ENCODE results near the gene HSD17B3.
"Not testable (repeated sequence)": the region's sequence is repeated elsewhere in the genome, so short reads cannot be mapped to it uniquely, and the experiment has no call there.

Gene HSD17B3

DNA sequence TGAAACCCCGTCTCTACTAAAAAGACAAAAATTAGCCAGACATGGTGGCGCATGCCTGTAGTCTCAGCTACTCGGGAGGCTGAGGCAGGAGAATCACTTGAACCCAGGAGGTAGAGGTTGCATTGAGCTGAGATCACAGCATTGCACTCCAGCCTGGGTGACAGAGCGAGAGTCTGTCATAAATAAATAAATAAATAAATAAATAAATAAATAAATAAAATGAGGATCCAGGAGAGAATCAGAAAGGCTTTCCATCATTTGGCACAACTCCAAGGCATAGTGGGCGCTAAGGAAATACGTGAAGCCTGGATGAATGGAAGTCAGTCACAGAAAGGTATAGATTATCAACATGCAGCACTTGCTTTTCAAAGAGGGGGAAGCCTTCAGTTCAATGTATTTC, 65.6 kb downstream of the HSD17B3 start:
- DNase-seq (ENCODE audit: low read depth, low spot score), result not testable (repeated sequence)

DNA sequence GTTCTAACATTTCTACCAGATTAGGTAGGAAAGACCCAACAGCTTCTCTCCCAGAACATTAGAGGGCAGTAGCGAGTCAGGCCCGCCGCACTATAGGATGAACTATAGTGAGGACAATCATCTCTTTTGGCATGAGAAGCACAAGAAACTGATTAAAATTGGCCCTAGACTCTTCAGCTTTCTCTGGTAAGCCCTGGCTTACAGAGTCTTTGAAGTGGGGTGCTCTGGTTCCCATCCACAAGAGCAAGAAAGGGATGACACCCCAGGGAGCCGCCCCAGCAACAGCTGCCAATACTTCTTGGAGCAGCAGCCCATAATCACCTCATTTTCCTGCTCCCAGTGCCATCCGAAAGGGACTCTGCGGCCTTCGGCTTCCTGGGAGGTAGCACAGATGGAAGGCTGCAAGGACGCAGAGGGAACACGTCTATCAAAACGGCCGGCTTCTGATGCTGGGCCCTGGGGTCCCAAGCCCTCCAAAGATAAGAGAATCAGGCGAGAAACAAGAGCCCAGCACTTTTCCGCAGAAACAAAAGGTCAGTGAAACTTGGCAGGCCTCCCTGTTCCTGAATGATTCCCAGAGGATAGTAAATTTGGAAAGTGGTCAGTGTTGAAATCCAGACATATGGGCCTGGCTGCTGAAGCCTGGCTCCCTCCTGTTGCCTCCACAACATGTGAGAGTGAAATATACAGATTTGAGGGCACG, 69.3 kb downstream of the HSD17B3 start:
- DNase-seq (ENCODE audit: low read depth, low spot score), result no peak

DNA sequence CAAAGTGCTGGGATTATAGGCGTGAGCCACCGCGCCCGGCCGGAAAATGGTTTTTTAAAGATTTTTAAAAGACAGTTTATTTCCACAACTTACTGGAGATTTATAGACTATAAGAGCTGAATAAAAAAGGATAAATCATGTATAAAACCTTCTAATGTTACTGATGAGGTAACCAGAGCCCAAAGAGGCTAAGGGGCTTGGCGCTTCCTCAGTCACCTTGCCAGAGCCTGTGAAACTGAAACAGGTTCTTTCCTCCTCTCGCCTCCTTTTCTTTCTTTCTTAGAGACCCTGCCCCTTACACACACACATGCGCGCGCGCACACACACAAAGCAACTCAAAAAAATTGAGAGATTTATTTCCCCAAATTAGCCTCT, 69.8 kb downstream of the HSD17B3 start:
- no peak for DNase-seq (ENCODE audit: low read depth, low spot score)

DNA sequence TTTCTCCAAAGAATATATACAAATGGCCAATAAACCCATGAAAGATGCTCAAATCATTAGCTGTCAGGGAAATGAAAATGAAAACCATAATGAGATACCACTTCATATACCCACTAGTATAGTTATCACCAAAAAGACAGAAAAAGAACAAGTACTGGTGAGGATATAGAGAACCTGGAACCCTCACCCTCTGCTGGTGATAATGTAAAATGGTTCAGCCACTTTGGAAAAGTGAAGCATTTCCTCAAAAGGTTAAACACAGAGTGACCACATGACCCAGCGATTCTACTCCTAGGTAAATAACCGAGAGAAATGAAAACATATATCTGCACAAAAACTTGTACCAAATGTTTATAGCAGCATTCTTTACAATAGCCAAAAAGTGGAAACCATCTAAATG, 72.0 kb downstream of the HSD17B3 start:
- no peak for DNase-seq (ENCODE audit: low read depth, low spot score)

DNA sequence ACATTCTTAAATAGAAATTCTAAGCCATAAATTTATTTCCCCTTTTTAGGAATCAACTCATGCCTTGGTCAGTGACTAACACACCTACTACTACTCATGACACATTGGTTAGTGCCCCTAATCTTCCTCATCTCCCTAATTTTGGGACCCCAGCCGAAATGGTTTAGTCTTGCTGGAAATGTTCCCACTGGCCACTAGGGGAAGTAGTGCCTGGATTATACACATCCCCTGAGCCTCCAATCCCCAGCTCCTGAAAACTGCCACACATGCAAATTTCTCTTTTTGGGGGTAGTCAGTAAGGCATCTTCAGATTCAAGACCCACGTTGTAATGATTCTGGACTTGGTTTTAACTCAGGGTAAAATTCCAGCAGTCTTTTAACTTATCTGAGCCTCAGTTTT, 79.8 kb downstream of the HSD17B3 start:
- no peak for DNase-seq (ENCODE audit: low read depth, low spot score)

DNA sequence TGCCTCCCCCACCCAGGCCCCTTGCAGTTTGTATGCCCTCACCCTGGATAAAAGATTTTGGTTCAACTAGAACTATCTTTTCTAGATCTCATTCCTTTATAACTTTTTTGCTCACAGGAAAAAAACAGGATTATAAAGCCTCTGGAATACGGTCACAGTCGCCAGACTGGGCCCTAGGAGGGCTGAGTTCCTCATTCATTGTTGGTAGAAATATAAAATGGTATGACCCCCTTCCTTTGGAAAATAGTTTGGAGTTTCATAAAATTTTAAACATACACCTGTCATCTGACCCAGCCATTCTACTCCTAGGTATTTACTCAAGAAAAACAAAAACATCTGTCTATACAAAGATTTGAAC, 82.1 kb downstream of the HSD17B3 start:
- DNase-seq (ENCODE audit: low read depth, low spot score), result no peak

DNA sequence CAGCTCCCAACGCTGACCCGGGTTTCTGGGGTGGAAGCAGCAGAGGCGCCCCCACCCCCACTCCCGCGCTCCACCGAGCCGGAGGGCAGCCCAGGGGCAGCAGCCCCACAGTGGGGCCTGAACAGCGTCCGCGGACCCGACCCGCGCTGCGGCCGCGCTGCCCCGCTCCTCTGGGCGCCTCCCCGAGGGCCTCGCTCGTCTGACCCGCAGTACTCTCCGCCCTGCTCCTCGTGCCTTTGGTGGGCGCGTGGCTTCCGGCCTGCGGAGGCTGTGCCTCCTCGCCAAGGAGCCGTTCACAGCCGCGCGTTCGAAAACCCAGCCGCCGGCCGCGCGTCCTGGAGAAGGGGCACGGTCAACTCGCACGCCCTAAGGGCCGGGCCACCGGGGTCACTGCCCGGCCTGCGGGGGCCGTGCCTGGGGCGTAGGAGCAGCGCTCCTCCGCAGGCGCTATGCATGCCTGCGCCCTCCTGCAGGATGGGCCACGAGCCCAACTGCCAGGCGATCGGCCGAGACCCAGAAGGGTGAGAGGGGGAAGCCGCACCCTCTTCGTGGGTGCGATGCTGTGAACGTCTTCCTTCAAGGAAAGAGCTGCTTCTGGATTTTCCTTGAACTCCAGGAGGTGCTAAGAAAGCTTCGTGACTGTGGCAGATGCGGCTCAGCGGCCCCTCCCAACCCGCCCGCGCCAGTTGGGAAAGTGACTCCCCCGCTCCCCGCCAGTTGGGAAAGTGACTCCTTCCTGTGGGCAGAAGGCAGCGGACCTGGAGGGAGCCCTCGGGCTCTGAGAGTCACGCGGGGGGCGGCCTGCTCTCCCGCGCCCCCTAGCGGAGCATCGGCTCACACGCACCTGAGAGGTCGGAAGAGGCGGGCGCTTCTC, 82.7 kb downstream of the HSD17B3 start:
- no peak for DNase-seq (ENCODE audit: low read depth, low spot score)

DNA sequence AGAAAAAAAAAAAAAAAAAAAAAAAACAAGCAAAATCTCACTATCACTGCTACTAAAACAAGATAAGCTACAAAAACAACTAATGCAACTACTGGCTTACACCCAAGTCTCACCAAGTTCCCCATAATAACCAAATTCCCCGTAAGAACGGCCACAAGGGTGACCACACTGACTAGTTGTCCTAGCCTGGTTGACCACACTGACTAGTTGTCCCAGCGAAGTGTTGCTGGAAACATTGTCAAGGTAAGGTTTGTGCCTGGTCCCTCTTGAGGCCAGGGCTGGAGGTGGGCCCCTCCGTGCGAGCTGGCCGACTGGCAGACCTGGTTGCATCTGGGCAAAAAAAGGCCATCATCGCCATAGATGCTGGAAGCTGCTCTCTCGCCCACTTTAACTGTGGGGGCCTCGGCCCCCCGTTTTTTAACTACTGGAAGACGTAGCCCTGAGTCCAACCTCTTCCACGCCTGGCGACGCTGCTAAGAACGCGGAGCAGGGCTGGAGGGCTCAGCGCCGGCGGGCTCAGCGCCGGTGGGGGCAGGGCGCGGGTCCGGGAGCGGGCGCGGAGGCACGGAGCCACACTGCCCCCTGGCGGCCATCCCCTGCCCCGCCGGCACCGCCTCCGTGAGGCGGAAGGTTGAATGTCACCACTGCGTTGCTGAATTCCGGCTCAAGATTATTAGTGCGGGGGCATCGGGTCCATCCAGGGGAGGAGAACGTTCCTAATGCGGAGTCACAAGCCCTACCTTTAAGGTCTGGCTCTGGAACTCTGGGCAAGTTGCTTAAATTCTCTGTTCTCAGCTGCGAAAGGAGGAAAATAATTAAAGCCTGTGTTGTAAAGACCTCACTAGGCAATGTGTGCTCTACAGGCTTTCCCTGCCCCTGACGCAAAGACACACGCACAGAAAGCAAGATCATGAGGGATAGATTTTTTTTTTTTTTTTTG, 84.0 kb downstream of the HSD17B3 start:
- DNase-seq (ENCODE audit: low read depth, low spot score), result peak; percentile 9

DNA sequence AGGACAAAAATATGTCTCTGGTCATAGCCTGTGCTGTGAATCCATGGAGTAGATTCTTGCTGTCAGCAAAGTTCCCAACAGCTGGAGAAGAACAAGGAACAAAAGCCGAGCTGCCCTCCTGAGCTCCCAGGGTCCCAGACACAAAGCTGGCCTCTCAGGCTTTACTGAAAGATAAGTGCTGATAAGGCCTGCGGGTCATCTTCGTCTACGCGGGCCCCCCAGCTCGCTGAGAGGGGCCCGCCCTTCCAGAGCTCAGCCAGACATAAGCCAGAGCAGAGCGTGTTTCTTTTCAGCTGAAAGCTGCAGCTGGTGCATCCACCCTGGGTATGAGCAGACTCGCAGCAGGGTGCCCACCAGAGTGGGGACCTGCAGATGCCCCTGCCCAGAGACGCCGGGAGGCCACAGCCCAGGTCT, 84.7 kb downstream of the HSD17B3 start:
- no peak for DNase-seq (ENCODE audit: low read depth, low spot score)

DNA sequence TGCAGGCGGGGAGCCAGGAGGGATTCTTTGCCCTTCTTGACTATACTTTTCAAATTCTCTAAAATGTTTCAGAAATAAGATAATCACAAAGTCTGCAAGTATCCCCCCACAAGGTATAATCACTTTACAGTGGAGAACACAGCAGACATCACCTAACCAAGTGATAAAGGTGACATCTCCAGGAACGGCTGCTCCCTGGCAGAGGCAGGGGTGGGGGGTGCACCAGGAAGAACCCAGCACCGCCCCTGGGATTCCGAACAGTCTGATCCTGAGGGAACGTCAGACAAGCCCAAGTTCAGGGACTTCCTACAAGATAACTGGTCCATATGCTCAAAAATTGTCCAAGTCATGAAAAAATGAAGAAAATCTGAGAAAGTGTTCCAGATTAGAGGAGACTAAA, 85.4 kb downstream of the HSD17B3 start:
- no peak for DNase-seq (ENCODE audit: low read depth, low spot score)

DNA sequence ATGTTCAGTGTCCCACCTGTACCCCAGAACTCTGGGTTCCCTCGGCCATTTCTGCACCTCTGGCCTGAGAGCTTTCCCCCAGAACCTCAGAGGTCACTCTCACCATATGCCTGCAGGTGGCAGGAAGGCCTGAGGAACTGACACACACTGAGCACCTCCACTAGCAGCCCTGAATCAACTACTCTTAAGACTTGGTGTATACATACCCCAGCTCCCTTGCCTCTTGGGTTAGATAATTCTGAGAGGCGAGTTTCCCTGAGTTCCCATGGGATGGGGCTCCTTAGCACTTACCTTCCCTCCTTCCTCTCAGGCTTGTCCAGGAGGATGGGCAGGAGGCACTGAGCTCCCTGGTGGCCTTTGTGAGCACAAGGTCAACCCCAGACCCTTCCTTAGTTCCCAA, 86.1 kb downstream of the HSD17B3 start:
- no peak for DNase-seq (ENCODE audit: low read depth, low spot score)

DNA sequence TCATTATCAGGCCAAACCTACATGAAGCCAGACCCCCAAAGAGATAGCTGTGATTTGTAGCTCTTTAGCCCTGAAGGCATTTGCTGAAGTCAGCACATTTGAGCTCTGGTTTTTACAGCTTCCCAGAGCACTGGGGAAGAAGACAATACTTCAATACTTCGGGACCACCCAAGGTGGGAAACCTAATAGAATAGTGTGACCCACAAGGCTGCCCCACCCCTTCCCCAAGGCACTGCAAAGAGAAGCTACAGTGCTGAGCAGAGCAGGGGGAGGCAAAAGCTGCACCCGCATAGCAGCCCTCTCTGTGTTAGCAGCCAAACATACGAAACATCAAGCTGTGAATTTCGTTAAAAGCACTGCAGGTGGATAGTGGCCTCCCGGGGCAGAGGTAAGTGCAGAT, 87.3 kb downstream of the HSD17B3 start:
- DNase-seq (ENCODE audit: low read depth, low spot score), result no peak

DNA sequence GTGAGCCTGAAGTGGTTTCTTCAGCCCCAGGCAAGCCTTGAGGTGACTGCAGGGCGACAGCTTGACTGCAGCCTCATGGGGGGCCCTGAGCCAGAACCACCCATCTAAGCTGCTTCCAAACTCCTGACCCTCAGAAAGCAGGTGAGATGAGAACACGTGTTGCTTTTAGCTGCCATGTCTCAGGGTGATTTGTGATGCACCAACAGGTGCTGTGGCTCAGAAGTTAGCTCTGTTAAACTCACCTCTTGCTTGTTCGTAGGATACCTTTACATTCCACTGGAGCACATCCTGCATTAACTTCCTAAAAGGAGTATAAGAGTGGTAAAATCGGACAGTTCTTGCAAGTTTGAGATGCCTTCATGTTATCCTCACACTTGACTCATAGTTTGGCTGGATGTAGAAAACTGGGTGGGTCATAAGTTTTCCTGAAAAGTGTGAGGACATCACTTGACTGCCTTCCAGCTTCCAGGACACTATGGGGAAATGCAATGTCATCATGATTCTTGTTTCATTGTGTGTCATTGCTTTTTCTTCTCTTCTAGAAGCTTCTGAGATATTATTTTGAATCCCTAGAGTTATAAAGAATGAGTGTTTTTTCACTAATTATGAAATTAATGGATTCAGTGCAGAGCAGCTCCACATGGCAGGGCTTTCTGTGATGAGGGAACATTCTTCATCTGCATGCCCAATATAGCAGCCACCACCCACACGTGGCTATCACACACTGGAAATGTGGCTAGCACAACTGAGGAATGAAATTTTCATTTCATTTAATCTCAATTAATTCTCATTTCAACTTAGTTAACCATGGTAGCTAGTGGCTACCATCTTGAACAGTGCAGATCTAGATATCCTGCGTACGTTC, 92.3 kb downstream of the HSD17B3 start:
- no peak for DNase-seq (ENCODE audit: low read depth, low spot score)

DNA sequence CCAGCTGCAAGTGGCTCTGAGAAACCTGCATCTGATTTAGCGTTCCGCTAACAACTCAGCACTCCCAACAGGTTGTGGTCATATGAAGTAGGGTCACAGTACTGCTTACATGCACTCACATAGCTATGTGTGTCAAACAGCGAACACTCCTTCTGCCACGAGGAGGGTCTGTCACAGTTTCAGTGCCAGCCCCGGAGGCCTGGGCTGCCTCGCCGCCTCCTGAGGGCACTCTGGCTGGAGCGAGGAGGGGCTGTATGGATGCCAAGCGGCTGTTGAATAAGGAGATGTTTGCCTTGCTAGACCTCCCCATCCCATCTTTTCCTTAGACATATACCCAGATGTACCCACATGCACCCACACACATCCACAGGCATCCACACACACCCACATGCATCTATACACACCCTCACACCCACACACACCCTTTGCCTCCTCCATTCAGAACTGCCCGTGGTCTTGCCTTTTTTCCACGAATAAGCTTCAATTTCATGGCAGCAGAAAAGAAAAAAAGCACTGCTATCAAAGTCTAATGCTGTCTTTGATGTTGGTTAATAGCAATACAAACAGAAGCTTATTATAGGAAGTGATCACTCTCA, 95.7 kb downstream of the HSD17B3 start:
- no peak for DNase-seq (ENCODE audit: low read depth, low spot score)

DNA sequence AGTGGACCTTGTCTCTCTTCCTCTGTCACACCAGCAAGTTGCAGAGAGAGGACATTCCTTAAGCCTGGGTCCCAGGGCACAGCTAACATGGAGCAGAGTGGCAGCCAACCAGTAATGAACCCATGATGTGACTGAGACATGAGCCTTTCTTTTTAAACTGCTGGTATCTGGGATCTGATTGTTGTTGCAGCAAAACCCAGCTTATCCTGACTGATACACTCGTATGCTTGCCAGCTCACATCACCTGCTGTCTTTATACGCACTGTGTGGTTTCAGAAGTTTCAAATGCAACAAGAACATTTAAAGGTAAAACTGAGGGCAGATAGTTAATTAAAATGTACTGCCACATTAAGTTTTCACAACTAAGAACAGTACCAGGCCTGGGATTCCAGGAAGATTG, 97.1 kb downstream of the HSD17B3 start:
- DNase-seq (ENCODE audit: low read depth, low spot score), result no peak

DNA sequence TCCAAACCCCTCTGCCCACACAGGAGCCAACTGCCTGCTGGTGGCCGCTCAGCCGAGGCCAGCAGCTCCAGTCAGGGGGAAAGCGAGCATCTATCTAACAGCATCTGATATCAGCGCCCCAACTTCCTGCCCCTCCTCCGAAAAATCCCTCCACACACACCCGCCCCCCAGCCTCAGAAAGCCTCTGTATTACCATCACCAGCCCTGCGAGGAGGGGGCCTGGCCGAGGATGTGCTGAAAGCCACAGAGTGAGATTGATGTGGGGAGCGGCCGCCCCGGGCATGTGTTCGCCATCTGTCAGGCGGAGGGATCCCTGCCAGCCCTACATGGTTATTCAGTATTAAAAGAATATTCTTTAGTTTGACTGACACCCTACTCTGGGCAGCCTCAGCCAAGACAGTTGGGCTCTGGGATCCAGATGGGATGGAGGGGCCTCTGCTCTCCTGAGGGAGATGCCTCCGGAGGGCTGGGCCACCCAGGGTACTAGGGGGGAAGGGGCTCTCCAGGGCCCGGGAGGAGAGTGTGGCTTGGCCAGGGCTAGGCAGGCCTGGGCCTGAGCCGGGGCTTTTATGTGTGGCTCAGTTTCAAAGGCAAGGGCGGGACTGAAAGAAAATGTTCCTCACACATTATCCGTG, 98.0 kb downstream of the HSD17B3 start:
- DNase-seq (ENCODE audit: low read depth, low spot score), result no peak

DNA sequence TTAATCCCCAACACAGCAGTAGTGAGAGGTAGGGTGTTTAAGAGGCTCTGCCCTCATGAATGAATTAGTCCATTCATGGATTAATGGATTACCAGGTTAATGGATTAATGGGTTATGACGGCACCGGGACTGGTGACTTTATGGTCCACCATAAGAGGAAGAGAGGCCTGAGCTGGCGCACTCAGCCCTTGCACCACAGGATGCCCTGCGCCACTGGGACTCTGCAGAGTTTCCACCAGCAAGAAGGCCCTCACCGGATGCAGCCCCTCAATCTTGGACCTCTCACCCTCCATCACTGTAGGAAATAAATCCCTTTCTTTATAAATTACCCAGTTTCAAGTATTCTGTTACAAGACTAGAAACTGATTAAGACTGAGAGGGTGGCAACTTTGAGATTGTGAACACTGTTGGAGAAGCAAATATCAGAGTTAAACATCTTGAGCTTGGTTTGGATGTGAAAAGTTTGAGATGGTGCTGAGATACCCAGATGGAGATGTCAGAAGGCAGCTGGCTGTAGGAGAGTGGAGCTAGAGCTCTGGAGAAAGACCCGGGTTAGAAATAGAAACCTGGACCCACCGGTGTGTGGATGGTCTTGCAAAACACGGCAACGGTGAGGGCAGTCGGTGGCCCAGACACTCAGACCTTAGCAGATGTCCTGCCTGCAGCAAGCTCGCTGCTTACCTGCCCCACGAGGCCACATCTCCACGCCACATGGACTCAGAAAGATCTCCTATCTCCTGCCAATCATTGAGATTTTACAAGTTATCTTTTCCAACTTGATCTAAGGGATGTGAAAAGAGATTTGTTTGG, 98.8 kb downstream of the HSD17B3 start:
- DNase-seq (ENCODE audit: low read depth, low spot score), result no peak

DNA sequence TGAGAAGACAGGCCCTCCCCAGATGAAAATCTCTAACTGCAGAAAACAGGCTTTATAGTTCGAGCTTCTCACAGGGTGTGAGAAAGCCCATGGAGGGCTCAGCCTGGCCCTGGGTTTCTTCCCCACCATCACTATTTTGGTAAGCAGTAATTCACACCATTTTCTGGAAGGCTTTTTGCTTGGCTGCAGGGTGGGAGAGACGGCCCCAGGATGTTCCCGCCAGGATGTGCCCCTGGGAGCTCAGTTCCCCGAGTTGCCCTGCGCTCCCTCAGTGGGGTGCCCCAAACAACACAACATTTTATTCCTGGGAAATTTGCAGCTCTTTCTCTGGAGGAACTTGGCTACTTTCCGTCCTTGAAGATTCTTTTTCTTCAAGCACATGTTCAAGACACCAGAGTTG, 100.8 kb downstream of the HSD17B3 start:
- DNase-seq (ENCODE audit: low read depth, low spot score), result no peak

DNA sequence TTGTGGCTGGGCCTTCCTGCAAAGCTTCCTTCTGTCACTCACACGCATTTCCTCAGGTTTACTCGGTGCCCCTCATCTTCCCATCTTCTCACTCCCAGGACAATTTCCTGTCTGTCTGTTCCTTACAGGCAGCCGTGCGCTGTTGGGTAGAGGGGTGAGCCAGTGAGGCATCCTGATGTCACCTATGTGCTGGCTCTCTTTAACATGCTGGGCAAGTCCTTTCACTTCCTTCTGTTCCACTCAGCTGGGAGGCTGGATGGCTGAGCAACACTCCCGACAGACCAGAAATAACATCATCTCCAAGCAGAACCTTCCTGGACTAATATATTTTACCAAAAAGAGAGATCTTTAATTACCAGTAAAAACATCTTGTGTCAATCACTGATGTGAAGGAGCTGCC, 103.0 kb downstream of the HSD17B3 start:
- DNase-seq (ENCODE audit: low read depth, low spot score), result no peak

DNA sequence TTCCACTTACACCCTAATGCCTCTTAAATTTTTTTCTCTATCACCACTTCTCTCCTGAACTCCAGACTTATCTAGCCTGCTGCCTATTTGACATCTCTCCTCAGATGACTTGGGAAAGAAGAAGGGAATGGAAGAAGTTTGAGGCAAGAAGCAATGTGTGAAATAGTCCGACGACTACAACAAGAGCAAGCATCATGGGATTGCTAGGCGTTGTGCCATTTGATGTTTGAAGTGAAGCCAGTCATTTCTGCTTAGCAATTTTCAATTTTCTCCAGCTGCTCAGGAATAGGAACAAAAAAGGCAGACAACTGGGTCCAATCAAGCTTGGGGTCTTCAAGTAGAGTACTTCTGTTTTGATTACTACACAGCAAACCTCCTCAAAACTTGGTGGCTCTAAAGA, 106.4 kb downstream of the HSD17B3 start:
- DNase-seq (ENCODE audit: low read depth, low spot score), result no peak

All from iPS DF 19.7 (cell line).